HG03442 (cell line): ENCODE measurements around the gene DNAJA4.
"Not testable (repeated sequence)": the region's sequence is repeated elsewhere in the genome, so short reads cannot be mapped to it uniquely, and the experiment has no call there.

Experiments used
- ATAC-seq: cut with Tn5 transposase; IDR thresholded peaks from one replicate; pipeline ENCODE4 v1.9.1; 2021; ENCODE audit warnings: mild to moderate bottlenecking, moderate library complexity; ENCODE audit not compliant: unreplicated experiment

Gene DNAJA4

GRCh38 chr15:78243491-78243941, 20.8 kb upstream of the DNAJA4 start:
- no peak for ATAC-seq

- no peak for ATAC-seq
Observed at GRCh38 chr15:78244101-78244500, 20.3 kb upstream of the DNAJA4 start.

- ATAC-seq: no peak
Observed at GRCh38 chr15:78244893-78245292, 19.5 kb upstream of the DNAJA4 start.

- not testable (repeated sequence) for ATAC-seq
Observed at GRCh38 chr15:78245392-78245791, 19.0 kb upstream of the DNAJA4 start.

- ATAC-seq: not testable (repeated sequence)
Observed at GRCh38 chr15:78245976-78246620, 18.3 kb upstream of the DNAJA4 start.

DNA sequence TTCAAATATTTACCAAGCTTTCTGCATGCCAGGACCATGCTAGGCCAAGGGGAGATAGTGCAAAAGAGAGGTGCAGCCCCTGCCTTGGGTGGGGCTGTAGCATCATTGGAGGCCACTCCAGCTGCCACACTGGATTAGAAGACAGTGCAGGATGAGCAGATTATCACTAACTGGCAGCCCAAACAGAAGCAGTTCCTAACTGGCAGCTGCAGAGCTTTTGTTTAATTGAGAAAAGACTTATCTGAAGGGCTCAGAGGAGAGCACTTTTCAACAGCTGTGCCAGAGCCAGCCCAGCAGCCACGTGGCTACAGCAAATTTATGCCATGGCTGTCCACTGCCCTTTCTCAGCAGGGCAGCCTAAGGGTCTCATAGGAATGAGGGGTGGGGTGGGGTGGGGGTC, 16.5 kb upstream of the DNAJA4 start:
- no peak for ATAC-seq

GRCh38 chr15:78249131-78249530, 15.2 kb upstream of the DNAJA4 start:
- no peak for ATAC-seq

DNA sequence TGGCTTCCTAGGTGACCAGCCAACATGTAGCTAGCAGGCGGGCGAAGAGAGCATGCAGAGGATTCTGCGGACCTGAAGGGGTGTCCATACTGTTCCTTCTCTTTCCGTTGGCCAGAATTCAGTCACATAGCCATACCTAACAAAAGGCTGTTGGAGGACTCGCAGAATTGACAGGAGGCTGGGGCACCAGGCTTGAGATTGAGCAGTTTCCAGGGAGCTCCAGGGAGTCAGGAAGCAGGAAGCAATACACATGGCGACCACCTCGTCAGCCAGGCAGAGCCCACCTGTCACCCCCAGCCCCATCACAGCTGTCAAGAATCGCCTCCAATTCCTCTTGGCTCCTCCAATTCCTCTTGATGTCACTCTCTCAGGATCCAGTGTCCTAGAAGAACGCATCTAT, 13.2 kb upstream of the DNAJA4 start:
- ATAC-seq: no peak

DNA sequence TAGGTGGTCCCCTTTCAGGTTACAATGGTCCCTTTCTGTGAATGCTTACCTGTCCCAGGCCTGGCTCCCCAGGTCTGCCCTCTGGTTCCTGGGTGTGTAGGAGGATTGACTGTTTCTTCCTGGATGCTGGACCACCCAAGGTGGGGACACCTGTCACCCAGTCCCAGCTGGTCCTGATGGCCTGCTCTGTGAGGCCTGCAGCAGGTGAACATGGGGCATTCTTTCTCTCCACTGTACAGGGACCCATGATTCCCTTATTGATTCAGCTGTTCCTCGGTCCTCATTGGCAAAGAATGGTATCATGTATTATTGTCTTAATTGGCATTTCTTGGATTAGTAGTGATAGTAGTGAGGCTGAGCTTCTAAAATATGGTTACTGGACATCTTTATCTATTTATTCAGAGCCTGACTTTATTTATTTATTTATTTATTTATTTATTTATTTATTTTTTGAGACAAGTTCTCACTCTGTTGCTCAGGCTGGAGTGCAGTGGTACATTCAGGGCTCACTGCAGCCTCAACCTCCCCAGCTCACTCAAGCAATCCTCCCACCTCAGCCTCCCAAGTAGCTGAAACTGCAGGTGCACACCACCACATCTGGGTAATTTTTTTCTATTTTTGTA, 8.8 kb upstream of the DNAJA4 start:
- no peak for ATAC-seq

DNA sequence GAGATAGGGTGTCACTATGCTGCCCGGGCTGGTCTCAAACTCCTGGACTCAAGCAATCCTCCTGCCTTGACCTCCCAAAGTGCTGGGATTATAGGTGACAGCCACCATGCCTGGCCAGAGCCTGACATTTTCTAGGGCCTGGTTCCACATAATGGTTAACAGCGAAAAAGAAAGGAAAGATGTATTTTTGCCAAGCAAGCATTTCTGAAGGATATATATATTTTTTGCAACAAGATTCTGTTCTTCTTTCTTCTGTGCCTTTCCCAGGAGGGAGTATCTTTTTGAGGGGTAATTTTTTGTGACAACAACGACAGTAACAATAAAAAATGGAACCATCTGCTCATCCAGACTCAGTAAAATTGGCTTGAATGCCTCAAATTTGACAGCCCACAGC, 8.3 kb upstream of the DNAJA4 start:
- no peak for ATAC-seq

DNA sequence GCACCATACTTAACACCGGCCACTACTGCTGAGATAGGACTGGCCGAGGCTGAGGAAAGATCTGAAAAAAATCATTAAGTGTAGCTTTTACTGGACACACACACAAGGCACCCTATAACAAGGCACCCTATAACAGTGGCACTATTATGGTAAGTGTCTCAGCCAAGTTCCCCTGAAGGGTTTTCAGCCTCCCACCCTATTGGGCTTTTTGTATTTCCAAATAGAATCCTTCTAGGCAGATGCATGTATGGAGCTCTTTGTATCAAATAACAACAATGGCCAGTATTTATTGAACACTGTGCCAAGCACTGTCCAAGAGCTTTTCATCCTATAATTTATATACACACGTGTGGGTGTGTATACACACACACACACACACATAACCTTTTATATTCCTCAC, 6.7 kb upstream of the DNAJA4 start:
- ATAC-seq: no peak

DNA sequence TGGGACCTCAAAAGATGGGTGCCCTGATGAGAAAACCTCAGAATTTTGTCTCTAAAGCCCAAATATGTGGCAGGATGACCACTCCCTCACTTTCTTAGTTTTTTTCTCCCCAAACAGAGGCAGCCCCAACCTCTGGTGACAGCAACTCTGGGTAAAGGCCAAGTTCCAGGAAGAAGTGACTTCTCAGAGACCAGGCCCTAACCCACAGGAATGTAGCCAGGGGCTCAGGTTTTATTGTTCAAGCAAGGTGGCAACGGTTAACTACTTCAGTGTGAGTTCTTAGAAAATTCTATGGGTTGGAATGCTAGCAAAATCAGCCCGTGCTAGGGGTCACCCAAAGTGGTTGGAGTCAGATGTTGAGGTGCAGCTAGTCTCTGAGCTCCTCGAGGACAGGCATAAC, 5.1 kb upstream of the DNAJA4 start:
- ATAC-seq: no peak

DNA sequence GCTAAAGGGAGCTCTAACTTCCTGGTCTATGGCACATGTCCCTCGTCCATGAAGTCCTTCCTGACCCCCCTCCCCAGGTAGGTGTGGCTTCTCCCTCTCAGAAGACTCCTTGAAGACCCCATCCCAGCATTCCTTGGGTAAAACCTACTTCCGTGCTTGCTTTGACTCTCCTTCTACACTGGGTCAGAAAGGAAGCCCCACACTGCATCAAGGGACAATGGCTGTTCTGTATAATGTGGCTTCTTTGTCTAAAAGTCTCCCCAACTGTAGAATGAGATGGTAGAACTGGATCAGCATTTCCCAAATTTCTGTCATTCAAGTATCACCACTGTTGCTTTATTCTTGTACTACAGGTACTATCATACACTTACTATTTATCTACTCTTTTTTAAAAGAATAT, 3.9 kb upstream of the DNAJA4 start:
- no peak for ATAC-seq

DNA sequence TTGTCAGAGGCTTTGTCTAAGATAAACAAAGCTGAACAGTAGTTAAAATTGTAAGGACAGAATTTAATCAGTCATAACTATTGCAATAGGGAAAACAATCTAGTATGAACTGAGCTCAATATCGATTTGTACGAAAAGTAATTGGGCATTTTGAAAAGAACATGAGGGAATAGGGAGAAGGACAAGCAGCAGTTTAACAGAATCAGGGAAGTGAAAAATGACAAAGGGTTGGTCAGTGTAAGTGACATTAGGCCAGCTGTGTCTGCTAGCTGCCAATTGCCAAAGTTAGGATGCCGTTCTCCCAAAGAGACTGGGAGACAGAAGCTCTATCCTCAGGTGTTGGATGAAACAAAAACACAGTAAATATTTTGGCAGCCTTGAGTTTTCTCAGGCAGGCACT, 3.3 kb upstream of the DNAJA4 start:
- no peak for ATAC-seq

- no peak for ATAC-seq
Observed at GRCh38 chr15:78263351-78263781, 996 bp upstream of the DNAJA4 start.

DNA sequence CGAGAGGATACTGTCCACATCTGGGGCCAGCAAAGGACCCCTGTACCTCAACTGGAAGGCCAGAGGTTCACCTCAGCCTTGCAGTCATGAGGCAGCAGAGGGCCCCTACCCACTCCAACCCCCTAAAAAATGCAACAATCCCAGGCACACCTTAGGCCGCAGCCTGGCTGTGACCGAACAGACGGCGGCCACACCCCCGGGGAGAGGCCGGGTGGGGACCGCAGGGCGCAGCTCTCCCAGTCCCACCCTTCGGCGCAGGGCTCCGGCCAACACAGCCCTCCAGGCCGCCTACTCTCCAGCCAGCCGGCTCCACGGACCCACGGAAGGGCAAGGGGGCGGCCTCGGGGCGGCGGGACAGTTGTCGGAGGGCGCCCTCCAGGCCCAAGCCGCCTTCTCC, 457 bp upstream of the DNAJA4 start:
- no peak for ATAC-seq

- ATAC-seq: no peak
Observed at GRCh38 chr15:78265137-78265460, 737 bp downstream of the DNAJA4 start.

DNA sequence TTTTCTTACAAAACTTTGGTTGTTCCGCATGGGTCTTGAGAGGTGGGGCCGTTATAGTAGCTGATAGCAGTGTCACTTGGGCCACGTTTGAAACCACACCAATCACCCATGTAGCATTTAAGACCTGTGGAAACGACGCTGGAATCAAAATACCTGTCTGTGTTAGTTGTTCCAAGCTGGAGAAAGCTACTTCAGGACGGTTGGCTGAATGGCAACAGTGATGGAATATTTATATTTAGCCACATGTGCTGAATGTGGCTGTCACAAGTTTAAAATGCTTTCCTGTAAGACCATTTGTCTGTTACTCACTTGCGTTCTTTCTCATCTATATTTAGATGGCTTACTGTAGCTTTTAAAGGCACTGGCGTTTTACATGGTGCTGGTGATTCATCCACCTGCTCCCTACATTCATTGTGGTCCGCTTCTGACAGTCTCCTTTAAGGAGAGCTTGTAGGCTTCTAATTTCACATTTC, 1.4 kb downstream of the DNAJA4 start:
- no peak for ATAC-seq

GRCh38 chr15:78266229-78266628, 1.9 kb downstream of the DNAJA4 start:
- no peak for ATAC-seq

GRCh38 chr15:78266806-78267205, 2.4 kb downstream of the DNAJA4 start:
- no peak for ATAC-seq

DNA sequence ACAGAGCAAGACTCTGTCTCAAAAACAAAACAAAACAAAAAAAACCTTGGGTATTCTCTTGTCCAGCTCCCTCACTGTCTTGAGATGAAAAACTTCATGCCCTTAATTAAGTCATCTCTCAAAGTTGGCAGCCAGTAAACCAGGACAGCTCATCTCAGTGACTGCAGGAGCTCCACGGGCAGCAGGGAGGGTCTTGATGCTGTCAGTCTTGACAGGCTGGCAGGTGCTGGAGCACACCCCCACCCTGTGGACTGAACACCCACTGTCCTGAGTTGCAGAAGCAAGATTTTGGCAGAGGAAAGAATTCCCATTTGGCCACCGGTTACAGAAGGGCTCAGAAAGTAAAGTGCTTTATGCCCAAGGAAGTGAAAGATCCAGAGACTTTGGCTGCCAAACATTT, 8.0 kb downstream of the DNAJA4 start:
- ATAC-seq: no peak

DNA sequence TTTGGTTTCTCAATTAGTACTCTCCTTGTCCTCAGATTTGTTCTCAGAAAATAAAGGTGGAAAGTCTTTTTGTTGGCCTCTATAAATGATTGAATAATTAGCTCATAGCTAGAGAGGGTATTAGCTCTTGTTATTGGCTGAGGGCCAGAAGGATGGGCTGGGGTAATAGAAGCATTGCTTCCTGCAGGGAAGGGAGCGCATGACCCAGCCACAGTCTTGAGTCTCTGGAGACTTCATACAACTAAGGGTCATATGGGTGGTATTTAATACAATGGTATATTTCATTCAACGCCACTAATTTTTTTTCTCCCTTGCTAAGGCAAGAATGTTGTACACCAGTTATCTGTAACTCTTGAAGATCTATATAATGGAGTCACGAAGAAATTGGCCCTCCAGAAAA, 8.4 kb downstream of the DNAJA4 start:
- ATAC-seq: no peak

DNA sequence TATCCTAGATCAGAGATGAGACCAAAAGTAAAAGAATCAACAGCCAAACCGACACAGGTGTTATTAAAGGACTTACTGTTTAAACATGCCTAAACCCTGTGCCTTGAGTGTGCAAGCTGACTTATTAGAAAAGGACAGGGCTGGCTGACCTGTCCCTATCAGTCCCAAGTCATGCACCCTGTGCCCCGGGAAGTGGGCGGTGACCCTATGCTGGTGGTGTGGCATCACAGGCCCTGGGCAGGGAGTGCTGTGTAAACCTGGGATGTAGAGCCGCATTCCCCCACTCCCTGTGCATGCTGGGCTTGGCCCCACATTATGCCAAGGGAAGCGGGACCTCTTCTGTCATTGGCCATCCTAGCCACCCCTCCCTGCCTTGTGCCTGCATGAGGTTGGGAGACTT, 10.6 kb downstream of the DNAJA4 start:
- ATAC-seq: no peak
